ENCODE measurements around the gene IL1RAPL1.

The IL1RAPL1 gene

GRCh38 chrX:29455702-29456101 lies 868.5 kb downstream of the IL1RAPL1 start:
- no peak for DNase-seq

- no peak for DNase-seq
Observed at GRCh38 chrX:29461039-29461438, 873.8 kb downstream of the IL1RAPL1 start.

- DNase-seq, result no peak
Observed at GRCh38 chrX:29466456-29466855, 879.2 kb downstream of the IL1RAPL1 start.

GRCh38 chrX:29468911-29469494 lies 881.8 kb downstream of the IL1RAPL1 start:
- DNase-seq, result no peak

DNA sequence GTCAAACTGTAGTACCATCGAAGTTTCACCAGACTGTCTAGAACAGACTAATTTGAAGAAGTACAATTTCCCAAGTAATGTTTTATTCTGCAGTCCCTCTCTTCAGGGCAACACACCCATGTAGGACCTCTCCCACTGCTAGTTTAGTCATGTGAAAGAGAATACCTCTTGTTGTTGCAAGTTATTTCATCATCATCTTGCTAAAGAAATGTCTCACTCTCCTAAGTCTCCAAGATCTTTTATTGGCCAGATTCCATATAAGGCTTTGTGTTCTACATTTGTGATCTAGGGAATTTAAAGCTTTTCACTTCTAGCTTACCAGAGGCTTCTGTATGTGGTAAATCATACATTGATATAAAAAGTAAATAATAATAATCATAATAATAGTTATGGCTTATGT lies 882.8 kb downstream of the IL1RAPL1 start:
- no peak for DNase-seq

DNA sequence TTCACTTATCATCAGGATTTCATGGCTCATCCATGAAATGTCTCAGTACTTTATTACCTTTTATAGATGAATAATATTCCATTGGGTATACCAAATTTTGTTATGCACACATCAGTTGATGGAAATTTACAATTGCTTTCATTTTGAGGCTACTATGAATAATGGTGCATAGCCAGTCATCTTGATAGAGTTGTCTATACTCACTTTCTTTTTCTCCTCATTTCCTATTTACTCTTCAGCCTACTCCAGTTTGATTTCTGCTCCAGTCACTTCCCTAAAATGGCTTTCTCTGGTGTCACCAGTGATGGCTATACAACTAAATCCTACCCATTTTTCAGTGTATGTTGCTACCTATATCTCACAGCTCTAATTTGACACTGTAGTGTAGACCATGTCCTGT lies 884.6 kb downstream of the IL1RAPL1 start:
- DNase-seq, result no peak

GRCh38 chrX:29477878-29478277 lies 890.6 kb downstream of the IL1RAPL1 start:
- DNase-seq, result no peak

DNA sequence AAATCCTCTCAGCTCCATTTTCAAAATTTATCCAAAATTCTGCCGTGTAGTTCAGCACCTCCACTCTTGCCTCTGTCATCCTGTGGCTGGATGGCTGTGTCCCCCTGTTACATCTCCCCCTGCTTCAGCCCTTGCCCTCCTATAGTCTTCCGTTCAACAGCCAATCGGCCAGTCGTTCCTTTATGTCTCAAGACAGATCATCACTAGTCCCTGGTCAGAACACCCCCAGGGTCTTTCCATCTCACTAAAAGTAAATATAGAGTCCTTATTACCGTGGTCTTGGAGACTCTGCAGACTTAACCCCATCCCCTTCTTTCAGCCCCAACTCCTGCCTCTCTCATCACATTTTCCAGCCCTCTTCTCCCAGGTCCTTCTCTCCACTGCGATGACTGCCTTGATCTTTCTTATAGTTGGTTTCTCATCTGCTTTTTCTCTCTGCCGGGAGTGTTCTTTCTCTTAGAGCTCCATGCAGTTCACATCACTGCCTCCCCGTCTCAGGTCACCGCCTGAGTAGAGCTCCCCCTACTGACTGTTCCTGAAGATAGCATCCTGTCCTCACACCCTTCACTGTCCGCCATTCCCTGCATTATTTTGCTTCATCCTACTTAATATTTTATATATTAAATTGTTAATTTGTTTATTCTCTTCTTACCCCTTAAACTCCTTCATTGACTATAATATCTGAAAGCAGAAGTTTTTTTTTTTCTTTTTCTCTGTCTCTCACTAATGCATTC lies 891.3 kb downstream of the IL1RAPL1 start:
- DNase-seq, result peak; percentile 30

DNA sequence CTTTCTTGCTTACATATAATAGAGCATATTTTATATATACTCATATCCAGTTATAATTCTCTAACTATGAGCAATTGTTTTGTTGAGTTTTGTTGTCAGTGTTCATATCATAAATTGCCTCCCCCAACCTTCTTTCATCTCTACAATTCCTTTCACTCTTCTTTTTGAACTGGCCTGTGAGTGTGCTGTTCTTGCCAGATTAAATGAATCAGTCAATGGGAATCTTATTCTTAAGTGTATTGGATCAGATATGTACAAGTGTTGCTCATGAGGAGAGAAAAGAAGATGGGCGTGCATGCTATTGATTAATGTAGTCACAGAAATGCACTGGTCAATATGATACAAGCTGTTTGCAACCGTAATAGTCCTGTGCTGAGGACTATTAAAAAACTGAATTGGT lies 900.0 kb downstream of the IL1RAPL1 start:
- no peak for DNase-seq

DNA sequence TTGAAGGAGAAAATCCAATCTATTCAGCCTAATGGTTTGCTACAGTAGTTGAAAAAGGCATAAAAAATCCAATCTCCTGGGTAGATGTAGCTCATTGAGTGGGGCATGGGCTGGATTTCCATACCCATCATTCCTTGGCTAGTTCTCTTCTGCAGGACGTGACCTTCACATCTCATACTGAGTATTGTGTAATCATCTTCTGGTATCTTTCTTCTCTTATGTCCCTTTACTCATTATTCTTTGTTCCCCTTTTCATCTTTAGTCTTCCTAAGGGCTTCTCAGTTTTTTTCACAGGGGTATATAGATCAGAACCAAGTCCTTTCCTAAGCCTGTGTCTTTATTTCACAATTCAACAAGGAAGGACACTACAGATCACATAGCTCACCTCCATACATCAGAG lies 900.5 kb downstream of the IL1RAPL1 start:
- no peak for DNase-seq

- no peak for DNase-seq
Observed at GRCh38 chrX:29488919-29489318, 901.7 kb downstream of the IL1RAPL1 start.

- DNase-seq, result no peak
Observed at GRCh38 chrX:29490606-29491005, 903.4 kb downstream of the IL1RAPL1 start.

GRCh38 chrX:29491659-29492058 lies 904.4 kb downstream of the IL1RAPL1 start:
- DNase-seq, result no peak

GRCh38 chrX:29496636-29497180 lies 909.5 kb downstream of the IL1RAPL1 start:
- DNase-seq, result no peak

GRCh38 chrX:29506729-29507128 lies 919.5 kb downstream of the IL1RAPL1 start:
- no peak for DNase-seq

- DNase-seq, result no peak
Observed at GRCh38 chrX:29518100-29518499, 930.9 kb downstream of the IL1RAPL1 start.

DNA sequence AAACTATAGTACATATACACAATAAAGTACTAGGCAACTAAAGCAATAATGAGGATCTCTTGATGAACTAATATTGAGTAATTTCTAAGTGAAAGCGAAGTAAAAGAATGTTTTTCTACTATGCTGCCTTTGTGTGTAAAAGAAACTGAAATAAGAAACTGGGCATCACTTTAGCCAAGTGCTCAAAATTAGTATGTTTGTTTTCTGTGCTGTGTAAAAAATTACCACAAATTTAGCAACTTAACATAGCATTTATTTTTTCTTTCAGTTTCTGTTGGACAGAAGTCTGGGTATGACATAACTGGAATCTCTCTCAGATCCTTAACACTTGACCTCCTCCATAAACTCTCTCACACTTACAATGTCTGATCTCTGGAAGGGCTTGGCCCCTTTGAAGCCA lies 941.0 kb downstream of the IL1RAPL1 start:
- no peak for DNase-seq

- no peak for DNase-seq
Observed at GRCh38 chrX:29530501-29530900, 943.3 kb downstream of the IL1RAPL1 start.

GRCh38 chrX:29531336-29531735 lies 944.1 kb downstream of the IL1RAPL1 start:
- DNase-seq, result no peak

GRCh38 chrX:29535212-29536162 lies 948.2 kb downstream of the IL1RAPL1 start:
- DNase-seq, result no peak

DNA sequence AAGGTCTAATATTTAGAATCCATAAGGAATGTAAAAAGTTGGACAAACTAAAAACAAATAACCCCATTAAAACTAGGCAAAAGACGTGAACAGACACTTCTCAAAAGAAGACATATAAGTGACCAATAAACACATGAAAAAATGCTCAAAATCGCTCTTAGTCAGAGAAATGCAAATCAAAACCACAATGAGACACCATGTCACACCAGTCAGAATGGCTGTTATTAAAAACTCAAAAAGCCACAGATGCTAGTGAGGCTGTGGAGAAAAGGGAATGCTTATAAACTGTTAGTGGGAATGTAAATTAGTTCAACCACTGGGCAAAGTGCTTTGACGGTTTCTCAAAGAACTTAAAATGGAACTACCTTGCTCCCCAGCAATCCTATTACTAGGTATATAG lies 953.8 kb downstream of the IL1RAPL1 start:
- DNase-seq, result no peak

DNA sequence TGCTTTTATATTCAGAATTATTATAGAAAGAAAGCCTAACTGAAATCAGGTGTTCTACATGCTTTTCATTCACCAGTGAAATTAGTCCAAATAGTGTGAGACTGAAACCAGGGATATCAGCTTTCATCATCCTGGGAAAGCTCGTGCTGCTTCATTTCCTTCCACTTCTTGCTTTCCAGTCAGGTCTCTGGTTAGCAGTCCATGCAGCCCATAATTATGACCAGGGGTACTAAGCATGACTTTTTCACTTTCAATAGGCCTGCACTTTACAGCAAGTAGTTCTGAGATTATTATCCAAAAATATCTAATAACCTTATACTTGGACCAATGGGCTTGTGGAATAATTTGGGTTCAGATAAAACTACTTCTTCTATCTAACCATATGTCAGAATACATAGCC lies 954.9 kb downstream of the IL1RAPL1 start:
- DNase-seq, result no peak

- no peak for DNase-seq
Observed at GRCh38 chrX:29545878-29546277, 958.6 kb downstream of the IL1RAPL1 start.

Measured in NCI-H748 treated with DMSO at 0.1 percent for 48 hours (cell line).